K562 (cell line): Measurements from ENCODE around the gene C4orf46. TPM values are rescaled to one million over a fixed set of nuclear protein-coding genes. Genes with fewer than 3 reads are reported as not detected.

Experiments used
- CBX3 ChIP-seq, 2 experiments: IDR thresholded peaks; 1 replicate in 1 of 2; 2 replicates in 1 of 2; pipeline ENCODE4 v1.6.1; 2012; ENCODE audit warnings: inconsistent platforms in 2 of 2, low read length in 2 of 2, borderline replicate concordance in 1 of 2, control low read depth in 1 of 2
- CXXC5 ChIP-seq: fragments of 250-450 bp; sonication (Bioruptor Pico); IDR thresholded peaks from 2 replicates; pipeline ENCODE4 v1.8.0; 2022; ENCODE audit warnings: inconsistent platforms, mild to moderate bottlenecking, moderate library complexity
- MGA ChIP-seq: fragments of 450-650 bp; IDR thresholded peaks from 2 replicates; pipeline ENCODE4 v1.6.1; 2016; ENCODE audit warnings: mild to moderate bottlenecking, moderate library complexity
- NFYB ChIP-seq: IDR thresholded peaks from 2 replicates; pipeline ENCODE4 v1.6.1; 2011; ENCODE audit warnings: mild to moderate bottlenecking, moderate library complexity; ENCODE audit not compliant: insufficient read length; ENCODE audit errors: extremely low read depth
- PRPF4 ChIP-seq: fragments of 200-400 bp; formaldehyde crosslinking; IDR thresholded peaks from one replicate; pipeline ENCODE4 v1.6.1; 2017; ENCODE audit warnings: low read length, low read depth, mild to moderate bottlenecking; ENCODE audit not compliant: insufficient read depth, poor library complexity, severe bottlenecking
- polyA plus RNA-seq, 8 experiments: library from polyadenylated mRNA; depleted of rRNA in 4 of 8; stranded (reverse) in 5 of 8; unstranded in 3 of 8; fragments of >200 nt; fragmentation: Nextera tagmentation in 2 of 8; fragmentation: Illumina TruSeq in 1 of 8; extraction: Ambion mirVana in 2 of 8; extraction: Trizol in 1 of 8; gene quantifications; 2 replicates each; pipeline versions ENCODE4 v1.2.1 to v1.2.3, GENCODE V29; 2011 to 2014; ENCODE audit warnings: inconsistent platforms in 1 of 8, missing spikeins in 1 of 8
- total RNA-seq, 7 experiments: library from RNA; depleted of rRNA in 6 of 7; stranded (reverse); fragments of >200 nt in 6 of 7; fragmentation: Illumina TruSeq in 2 of 7; extraction: Trizol in 2 of 7; gene quantifications; 2 replicates each; pipeline versions ENCODE4 v1.2.1 to v1.2.3, GENCODE V29; 2011 to 2021; ENCODE audit warnings: low replicate concordance in 1 of 7
- TF ChIP-seq, protein P1 (sequence below): fragments of 450-650 bp; IDR thresholded peaks from 2 replicates; pipeline ENCODE4 v1.6.1; 2016; ENCODE audit warnings: low read depth, mild to moderate bottlenecking, moderate library complexity
- TF ChIP-seq, protein P2 (sequence below): fragments of 250-450 bp; sonication (Bioruptor Pico); IDR thresholded peaks from 2 replicates; pipeline ENCODE4 v1.5.0; 2021; ENCODE audit warnings: mild to moderate bottlenecking, borderline replicate concordance

The C4orf46 gene
- total and polyA plus RNA-seq, 9 of the 15 experiments (the other 6 are each of a cell fraction or from before 2014, with no cell fraction given) = 9.7 to 24.4 (median 17.0) TPM

DNA sequence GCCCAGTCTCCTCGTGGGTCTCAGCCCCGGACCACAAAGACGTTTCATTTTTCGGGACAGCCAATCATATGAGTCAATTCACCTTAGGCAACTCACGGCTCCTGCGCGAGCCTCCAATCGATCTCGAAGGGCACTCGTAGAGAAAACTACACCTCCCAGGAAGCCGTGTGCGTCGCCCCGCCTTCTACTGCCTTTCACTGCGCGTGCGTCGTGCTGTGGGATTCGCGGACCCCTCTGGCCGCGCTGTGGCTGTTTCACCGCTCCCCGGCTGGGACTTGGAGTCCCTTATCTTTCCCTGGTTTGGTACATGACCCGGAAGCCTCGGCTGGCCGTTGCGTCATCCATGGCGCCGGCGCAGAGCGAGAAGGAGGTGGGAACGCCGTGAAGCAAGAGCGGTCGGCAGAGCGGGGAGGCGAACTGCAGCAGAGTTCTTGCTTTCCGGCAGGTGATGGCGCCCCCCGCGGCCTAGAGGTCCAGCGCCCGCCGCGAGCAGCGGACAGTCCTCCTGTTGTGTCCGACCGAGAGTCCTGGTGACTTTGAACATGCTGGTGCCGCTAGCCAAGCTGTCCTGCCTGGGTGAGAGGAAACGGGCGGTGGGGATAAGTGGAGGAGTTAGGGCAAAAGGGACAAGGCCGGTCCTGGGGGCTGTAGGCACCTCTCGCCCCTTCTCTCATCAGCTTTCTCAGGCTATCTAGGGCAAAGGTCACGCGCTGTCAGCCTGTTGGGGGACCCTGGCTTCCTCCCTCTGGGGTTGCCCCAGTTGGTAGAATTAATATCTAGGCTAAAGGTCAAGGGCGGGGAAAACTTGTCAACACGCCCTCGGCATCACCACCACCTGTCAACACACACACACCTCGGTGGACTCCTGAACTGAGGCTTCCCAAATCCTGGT, 474 bp upstream of the C4orf46 start, which contains the start of gene ETFDH (continued):
- TF ChIP-seq, protein P1, sequence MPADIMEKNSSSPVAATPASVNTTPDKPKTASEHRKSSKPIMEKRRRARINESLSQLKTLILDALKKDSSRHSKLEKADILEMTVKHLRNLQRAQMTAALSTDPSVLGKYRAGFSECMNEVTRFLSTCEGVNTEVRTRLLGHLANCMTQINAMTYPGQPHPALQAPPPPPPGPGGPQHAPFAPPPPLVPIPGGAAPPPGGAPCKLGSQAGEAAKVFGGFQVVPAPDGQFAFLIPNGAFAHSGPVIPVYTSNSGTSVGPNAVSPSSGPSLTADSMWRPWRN = no peak
- TF ChIP-seq CXXC5 (CRISPR knock-in tag) (peak; percentile 86; the same call in 1 of the 2 replicates), PRPF4 (no peak), MGA (peak; percentile 69), CBX3 (IDR thresholded peaks at IDR 0.05; ENCODE audit: borderline replicate concordance in 1 of 2, low read length in 2 of 2) (peak in 1 of 2 experiments; percentile 60; a peak in 1 of 3 replicates), NFYB (peak; percentile 47)
- TF ChIP-seq, protein P2, sequence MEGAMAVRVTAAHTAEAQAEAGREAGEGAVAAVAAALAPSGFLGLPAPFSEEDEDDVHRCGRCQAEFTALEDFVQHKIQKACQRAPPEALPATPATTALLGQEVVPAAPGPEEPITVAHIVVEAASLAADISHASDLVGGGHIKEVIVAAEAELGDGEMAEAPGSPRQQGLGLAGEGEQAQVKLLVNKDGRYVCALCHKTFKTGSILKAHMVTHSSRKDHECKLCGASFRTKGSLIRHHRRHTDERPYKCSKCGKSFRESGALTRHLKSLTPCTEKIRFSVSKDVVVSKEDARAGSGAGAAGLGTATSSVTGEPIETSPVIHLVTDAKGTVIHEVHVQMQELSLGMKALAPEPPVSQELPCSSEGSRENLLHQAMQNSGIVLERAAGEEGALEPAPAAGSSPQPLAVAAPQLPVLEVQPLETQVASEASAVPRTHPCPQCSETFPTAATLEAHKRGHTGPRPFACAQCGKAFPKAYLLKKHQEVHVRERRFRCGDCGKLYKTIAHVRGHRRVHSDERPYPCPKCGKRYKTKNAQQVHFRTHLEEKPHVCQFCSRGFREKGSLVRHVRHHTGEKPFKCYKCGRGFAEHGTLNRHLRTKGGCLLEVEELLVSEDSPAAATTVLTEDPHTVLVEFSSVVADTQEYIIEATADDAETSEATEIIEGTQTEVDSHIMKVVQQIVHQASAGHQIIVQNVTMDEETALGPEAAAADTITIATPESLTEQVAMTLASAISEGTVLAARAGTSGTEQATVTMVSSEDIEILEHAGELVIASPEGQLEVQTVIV (CRISPR knock-in tag) = peak; percentile 95
